DMS153 (cell line): ENCODE results near the gene MAST3.

Experiments used
- DNase-seq: peaks from one replicate; lab custom pipeline; 2025; lab: John Stamatoyannopoulos, UW

MAST3 gene

DNA sequence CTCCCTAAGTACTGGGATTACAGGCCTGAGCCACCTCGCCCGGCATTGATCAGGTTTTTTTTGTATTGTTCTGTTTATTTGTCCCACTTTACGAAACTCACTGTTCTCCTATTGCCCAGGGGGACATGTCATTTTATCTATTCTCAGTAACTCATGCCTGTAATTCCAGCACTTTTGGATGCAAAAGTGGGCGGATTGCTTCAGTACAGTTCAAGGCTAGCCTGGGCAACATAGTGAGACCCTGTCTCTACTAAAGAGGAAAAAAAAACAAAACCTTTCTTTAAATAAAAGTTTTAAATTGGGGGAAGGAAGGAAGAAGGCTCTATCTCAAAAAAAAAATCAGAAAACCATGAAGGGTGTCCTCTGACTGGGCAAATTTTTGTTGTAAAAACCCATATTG is 92.7 kb downstream of the MAST3 start:
- DNase-seq, result no peak

GRCh38 chr19:18191640-18192062 is 94.1 kb downstream of the MAST3 start:
- no peak for DNase-seq

DNA sequence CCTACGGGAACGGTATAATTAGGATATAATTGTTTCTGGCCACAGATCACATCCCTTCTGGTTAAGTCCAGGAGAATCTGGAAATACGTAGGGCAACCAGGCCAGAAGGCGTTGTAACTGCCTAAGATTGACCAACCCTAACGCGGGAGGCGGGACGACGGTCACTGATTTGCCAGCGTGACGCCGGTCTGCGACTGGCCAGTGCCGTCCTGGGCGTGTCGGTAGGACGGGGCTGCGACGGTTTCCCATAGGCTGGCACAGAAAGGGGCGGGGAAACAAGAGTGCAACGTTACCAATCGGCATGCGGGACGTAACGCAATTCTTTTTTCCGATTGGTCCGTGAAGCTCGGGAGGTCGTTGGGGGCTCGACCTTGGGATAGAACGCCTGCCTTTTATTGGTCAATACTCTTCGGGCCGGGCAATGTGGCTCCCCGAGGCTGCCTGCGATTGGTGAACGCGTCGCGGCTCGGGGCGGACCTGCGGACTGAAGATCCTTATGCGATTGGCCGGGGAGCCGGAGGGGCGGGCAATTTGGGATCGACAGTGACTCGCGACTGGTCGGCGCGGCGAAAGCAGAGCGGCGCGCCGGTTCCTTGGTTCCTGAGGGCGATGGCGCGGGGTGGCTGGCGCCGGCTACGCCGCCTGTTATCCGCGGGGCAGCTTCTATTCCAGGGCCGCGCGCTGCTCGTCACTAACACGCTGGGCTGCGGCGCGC is 95.3 kb downstream of the MAST3 start, which contains the start of gene MPV17L2:
Gene MPV17L2, plus strand, starts transcription at position 546 of the 715 bp plus-strand sequence. Its CDS starts 64 bp downstream, at position 610.
- peak; percentile 100 for DNase-seq

DNA sequence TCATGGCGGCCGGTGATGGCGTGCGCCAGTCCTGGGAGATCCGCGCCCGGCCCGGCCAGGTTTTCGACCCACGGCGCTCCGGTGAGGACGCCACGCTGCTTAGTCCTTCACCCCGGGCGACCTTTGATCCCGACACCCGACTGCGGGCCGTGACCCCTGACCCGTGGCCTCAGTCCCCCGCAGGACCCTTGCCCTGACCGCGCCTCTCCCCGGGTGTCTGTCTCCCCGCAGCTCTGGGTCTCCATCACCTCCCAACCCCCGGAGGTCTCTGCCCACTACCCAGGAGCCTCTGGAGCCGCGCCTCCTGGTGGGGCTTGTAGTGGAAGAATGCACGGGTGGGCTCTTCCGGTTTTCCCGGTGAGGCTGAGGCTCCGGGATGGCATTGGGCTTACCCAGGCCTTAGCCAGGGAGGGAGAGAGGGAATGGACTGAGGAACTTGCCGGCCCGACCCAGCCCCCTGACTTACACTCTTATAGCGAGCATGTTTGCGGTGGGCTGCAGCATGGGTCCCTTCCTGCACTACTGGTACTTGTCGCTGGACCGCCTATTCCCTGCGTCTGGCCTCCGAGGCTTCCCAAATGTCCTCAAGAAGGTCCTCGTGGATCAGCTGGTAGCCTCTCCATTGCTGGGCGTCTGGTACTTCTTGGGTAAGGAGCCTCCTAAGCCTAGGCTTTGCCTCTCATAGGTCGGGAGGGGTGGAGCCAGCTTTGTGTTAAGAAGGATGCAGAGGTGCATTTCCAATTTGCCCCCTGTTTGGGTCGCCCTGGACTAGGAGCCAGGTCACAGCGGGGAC is 96.0 kb downstream of the MAST3 start:
- no peak for DNase-seq

DNA sequence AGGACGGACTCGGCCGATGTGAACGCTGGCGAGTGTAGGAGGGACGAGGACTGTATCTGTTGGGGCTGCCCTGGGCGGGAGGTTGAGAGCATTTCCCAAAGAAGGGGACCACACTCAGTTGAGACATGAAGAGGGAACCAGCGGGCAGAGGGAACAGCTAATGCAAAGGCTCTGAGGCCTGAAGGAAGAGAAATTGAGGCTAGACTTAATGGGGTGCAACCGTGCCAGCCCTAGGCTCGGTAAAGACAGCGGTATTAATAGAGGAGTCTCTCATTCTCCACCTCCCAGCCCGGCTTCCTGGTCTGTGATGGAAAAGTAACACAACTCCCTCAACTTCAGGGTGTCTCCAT is 96.6 kb downstream of the MAST3 start:
- no peak for DNase-seq

GRCh38 chr19:18194554-18195238 is 97.1 kb downstream of the MAST3 start:
- no peak for DNase-seq

- DNase-seq, result no peak
Measured at GRCh38 chr19:18196511-18196845, 98.9 kb downstream of the MAST3 start.

DNA sequence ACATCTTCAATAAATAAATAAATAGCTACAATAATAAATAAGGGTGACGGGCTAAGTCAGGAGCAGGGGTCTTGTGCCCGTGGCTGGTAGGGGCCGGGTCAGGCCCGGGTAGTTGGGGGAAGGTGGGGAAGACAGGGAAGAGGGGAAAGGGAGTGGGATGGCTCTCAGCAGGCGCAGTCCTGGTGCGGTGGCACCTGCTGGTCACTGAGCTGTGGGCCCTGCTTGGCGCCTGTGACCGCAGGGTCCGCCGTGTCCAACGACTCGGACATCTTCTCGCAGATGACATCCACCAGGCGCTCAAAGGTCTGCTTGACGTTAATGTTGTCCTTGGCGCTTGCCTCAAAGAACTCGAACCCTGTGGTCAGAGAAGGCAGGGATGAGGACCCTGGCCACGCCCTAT is 99.7 kb downstream of the MAST3 start:
- DNase-seq, result no peak

DNA sequence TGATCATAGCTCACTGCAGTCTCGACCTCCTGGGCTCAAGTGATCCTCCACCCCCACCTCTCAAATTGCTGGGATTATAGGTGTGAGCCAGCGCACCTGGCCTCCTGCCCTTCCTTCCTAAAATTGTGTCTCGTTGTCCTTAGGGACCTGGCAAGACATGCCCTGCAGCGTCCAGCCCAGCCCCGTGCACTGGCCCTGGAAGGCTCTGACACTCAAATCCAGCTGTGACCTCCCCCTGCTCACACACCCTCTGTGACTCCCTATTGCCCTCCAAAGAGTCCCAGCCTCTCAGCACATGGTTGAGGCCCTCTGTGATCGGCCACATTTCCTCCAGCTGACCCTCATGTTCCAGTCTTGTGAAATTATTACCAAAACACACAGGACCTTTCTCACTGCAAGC is 100.4 kb downstream of the MAST3 start:
- no peak for DNase-seq

- DNase-seq, result no peak
Measured at GRCh38 chr19:18198374-18198773, 100.8 kb downstream of the MAST3 start.
